Neural progenitor cell (in vitro differentiated cells): ENCODE results near the gene MAGI1. TPM values are rescaled to one million over a fixed set of nuclear protein-coding genes. Genes with fewer than 3 reads are reported as not detected.
A peak's percentile ranks its signal among the peaks of the same experiment; 100 is the strongest.

Source experiments
- DNase-seq: peaks from one replicate; pipeline ENCODE4 v3.0.0-alpha.2; 2016; ENCODE audit warnings: low spot score
- H2AFZ ChIP-seq: fragments of 200-600 bp; sonication (generic); replicated peaks from 2 replicates; pipeline ENCODE4 v1.6.1; 2016; ENCODE audit warnings: antibody characterized with exemption
- H3F3A ChIP-seq: fragments of 200-600 bp; sonication (generic); 2 replicates; pipeline ENCODE4 v1.6.1; 2016; ENCODE audit warnings: antibody characterized with exemption, low read depth
- H3K27ac ChIP-seq: fragments of 200-600 bp; sonication (generic); 2 replicates; pipeline ENCODE4 v1.5.1; 2016; ENCODE audit warnings: mild to moderate bottlenecking
- H3K27me3 ChIP-seq: fragments of 200-600 bp; sonication (generic); 2 replicates; pipeline ENCODE4 v1.6.1; 2016; ENCODE audit warnings: mild to moderate bottlenecking, moderate library complexity
- H3K36me3 ChIP-seq: fragments of 200-600 bp; sonication (generic); 2 replicates; pipeline ENCODE4 v1.5.1; 2016
- H3K4me1 ChIP-seq: fragments of 200-600 bp; sonication (generic); 2 replicates; pipeline ENCODE4 v1.6.1; 2016; ENCODE audit warnings: mixed run types
- H3K4me2 ChIP-seq: fragments of 200-600 bp; sonication (generic); 2 replicates; pipeline ENCODE4 v1.6.1; 2016
- H3K4me3 ChIP-seq: fragments of 200-600 bp; sonication (generic); 2 replicates; pipeline ENCODE4 v1.5.1; 2016
- H3K79me2 ChIP-seq: fragments of 200-600 bp; sonication (generic); 2 replicates; pipeline ENCODE4 v1.6.1; 2016; ENCODE audit warnings: low read depth
- H3K9ac ChIP-seq: fragments of 200-600 bp; sonication (generic); 2 replicates; pipeline ENCODE4 v1.6.1; 2016
- H3K9me3 ChIP-seq: fragments of 200-600 bp; sonication (generic); 2 replicates; pipeline ENCODE4 v1.5.1; 2016; ENCODE audit warnings: low read depth
- H4K20me1 ChIP-seq: fragments of 200-600 bp; sonication (generic); 2 replicates; pipeline ENCODE4 v1.6.1; 2016; ENCODE audit warnings: low read depth
- H3K27ac Mint-ChIP-seq: 3 replicates; pipeline ENCODE4 v1.8.0; 2021; ENCODE audit warnings: mixed read lengths
- H3K27me3 Mint-ChIP-seq: 2 replicates; pipeline ENCODE4 v1.8.0; 2022; ENCODE audit warnings: low read depth, mild to moderate bottlenecking, inconsistent platforms, moderate library complexity, mixed read lengths; ENCODE audit not compliant: insufficient read depth
- H3K36me3 Mint-ChIP-seq: 3 replicates; pipeline ENCODE4 v1.8.0; 2021; ENCODE audit warnings: mixed read lengths
- H3K4me1 Mint-ChIP-seq: 3 replicates; pipeline ENCODE4 v1.8.0; 2021; ENCODE audit warnings: mixed read lengths
- H3K4me3 Mint-ChIP-seq: 3 replicates; pipeline ENCODE4 v1.8.0; 2021; ENCODE audit warnings: mild to moderate bottlenecking, moderate library complexity, mixed read lengths
- H3K9me3 Mint-ChIP-seq: 3 replicates; pipeline ENCODE4 v1.8.0; 2020; ENCODE audit warnings: mixed read lengths
- CTCF ChIP-seq: fragments of 200-600 bp; sonication (generic); IDR thresholded peaks from 2 replicates; pipeline ENCODE4 v1.5.1; 2017; ENCODE audit warnings: antibody characterized with exemption, mild to moderate bottlenecking
- EZH2 ChIP-seq: fragments of 200-600 bp; sonication (generic); IDR thresholded peaks from 2 replicates; pipeline ENCODE4 v1.6.1; 2017; ENCODE audit warnings: antibody characterized with exemption, mild to moderate bottlenecking, moderate library complexity
- EZH2phosphoT487 ChIP-seq: fragments of 200-600 bp; sonication (generic); IDR thresholded peaks from 2 replicates; pipeline ENCODE4 v1.6.1; 2017; ENCODE audit warnings: antibody characterized with exemption
- total RNA-seq: library from RNA; depleted of rRNA; stranded (reverse); fragments of >200 nt; gene quantifications from 2 replicates; pipeline ENCODE4 v1.2.3, GENCODE V29; 2015; ENCODE audit warnings: low replicate concordance

Gene MAGI1
- total RNA-seq, 1 donor from 2014 or later = 40.6 TPM

GRCh38 chr3:65676580-65676979 lies 362.1 kb downstream of the MAGI1 start:
- DNase-seq = peak; percentile 22
- Histone ChIP-seq H2AFZ (no peak overlapping the region), H3K4me3 (no peak overlapping the region), H3K9ac (no peak overlapping the region), H3K27me3 (no peaks in the 10 kb centered on the region), H3K36me3 (no peaks in the 10 kb centered on the region), H3K4me2 (peak overlapping the region; percentile 0), H3K9me3 (no peaks in the 10 kb centered on the region), H3F3A (peaks cover 5% of the 10 kb centered on the region), H3K27ac (no peak overlapping the region), H3K4me1 (peaks cover 46% of the 10 kb centered on the region), H3K79me2 (peaks cover 19% of the 10 kb centered on the region), H4K20me1 (peaks cover 3% of the 10 kb centered on the region)
- no peak overlapping the region for H3K27ac Mint-ChIP-seq
- TF ChIP-seq CTCF (no peak), EZH2phosphoT487 (no peak), EZH2 (no peak)
- peaks cover 3% of the 10 kb centered on the region for H3K27me3 Mint-ChIP-seq
- H3K9me3 Mint-ChIP-seq = no peaks in the 10 kb centered on the region
- H3K4me3 Mint-ChIP-seq = no peak overlapping the region
- no peaks in the 10 kb centered on the region for H3K36me3 Mint-ChIP-seq
- H3K4me1 Mint-ChIP-seq = peaks cover 62% of the 10 kb centered on the region

- Mint-ChIP-seq H3K27me3 (peaks cover 3% of the 10 kb centered on the region), H3K36me3 (no peaks in the 10 kb centered on the region), H3K4me3 (no peak overlapping the region), H3K4me1 (peaks cover 62% of the 10 kb centered on the region), H3K27ac (no peak overlapping the region), H3K9me3 (no peaks in the 10 kb centered on the region)
- Histone ChIP-seq H2AFZ (no peak overlapping the region), H3K27ac (no peak overlapping the region), H3K9ac (no peak overlapping the region), H3K79me2 (peaks cover 14% of the 10 kb centered on the region), H3K27me3 (no peaks in the 10 kb centered on the region), H4K20me1 (peaks cover 3% of the 10 kb centered on the region), H3K36me3 (no peaks in the 10 kb centered on the region), H3K9me3 (no peaks in the 10 kb centered on the region), H3K4me3 (no peak overlapping the region), H3K4me2 (no peak overlapping the region), H3K4me1 (peaks cover 46% of the 10 kb centered on the region), H3F3A (peaks cover 5% of the 10 kb centered on the region)
- TF ChIP-seq EZH2phosphoT487 (no peak), EZH2 (no peak), CTCF (no peak)
- no peak for DNase-seq
Observed at GRCh38 chr3:65675011-65675410, 363.7 kb downstream of the MAGI1 start.

- TF ChIP-seq CTCF (no peak), EZH2 (no peak), EZH2phosphoT487 (no peak)
- H3K9me3 Mint-ChIP-seq = no peaks in the 10 kb centered on the region
- no peak overlapping the region for H2AFZ ChIP-seq
- H3K9ac ChIP-seq = no peak overlapping the region
- no peaks in the 10 kb centered on the region for H3K27me3 ChIP-seq
- H3K4me3 Mint-ChIP-seq = no peak overlapping the region
- peaks cover 5% of the 10 kb centered on the region for H3F3A ChIP-seq
- no peak overlapping the region for H3K4me2 ChIP-seq
- peaks cover 3% of the 10 kb centered on the region for H3K27me3 Mint-ChIP-seq
- peaks cover 61% of the 10 kb centered on the region for H3K4me1 Mint-ChIP-seq
- no peak overlapping the region for H3K4me3 ChIP-seq
- no peaks in the 10 kb centered on the region for H3K36me3 ChIP-seq
- H3K27ac ChIP-seq = no peak overlapping the region
- no peaks in the 10 kb centered on the region for H3K36me3 Mint-ChIP-seq
- peaks cover 3% of the 10 kb centered on the region for H4K20me1 ChIP-seq
- no peak for DNase-seq
- H3K9me3 ChIP-seq = no peaks in the 10 kb centered on the region
- peak overlapping the region; percentile 24 for H3K27ac Mint-ChIP-seq
- peaks cover 46% of the 10 kb centered on the region for H3K4me1 ChIP-seq
- H3K79me2 ChIP-seq = peaks cover 14% of the 10 kb centered on the region
Observed at GRCh38 chr3:65674226-65674625, 364.5 kb downstream of the MAGI1 start.
